Medulla oblongata (tissue), 1 donor: Measurements from ENCODE around the gene A4GNT.
"Not testable (repeated sequence)": the region's sequence is repeated elsewhere in the genome, so short reads cannot be mapped to it uniquely, and the experiment has no call there.

Experiments used
- DNase-seq: peaks from one replicate; pipeline ENCODE4 v3.0.0-alpha.2; 2015; ENCODE audit errors: extremely low spot score

Gene A4GNT

DNA sequence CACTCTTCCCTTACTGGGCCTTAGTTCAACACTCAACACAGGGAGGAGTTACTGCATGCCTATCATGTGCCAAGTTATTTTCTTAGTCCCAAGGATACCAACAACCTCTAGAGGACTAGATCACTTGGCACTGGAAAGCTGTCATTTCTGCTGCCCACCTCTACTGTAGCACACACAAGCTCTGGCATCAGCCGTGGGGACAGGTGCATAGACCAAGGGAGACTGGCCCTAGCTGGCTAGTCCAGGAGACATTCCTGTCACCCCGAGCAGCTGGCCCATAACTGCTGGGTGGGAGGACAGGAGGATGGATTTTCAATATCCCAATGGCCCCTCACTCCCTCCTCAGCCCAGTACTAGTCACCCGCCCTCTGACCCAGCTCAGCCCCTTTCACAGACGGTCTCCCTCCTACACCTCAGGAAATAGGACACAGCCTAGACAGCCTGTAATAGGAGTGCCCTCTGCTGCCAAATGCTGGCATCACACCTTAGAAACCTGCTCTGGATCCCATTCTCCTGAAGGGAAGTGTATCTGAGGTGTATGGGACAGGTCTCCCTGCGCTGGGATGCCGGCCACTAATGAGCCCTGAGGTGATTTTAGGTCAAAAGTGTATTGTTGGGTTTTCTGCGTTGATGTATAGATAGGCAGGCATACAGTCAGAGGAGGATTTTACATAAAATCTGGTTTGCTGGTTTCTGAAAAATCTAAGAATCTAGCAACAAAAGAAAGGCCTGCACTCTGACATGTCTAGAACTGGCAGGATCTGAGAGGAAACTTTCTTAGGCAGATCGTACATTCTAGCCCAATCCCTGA, 13.4 kb downstream of the A4GNT start:
- DNase-seq = peak; percentile 74

- DNase-seq = peak; percentile 60
Observed at GRCh38 chr3:138114988-138115971, 16.9 kb downstream of the A4GNT start, which contains the start of gene DZIP1L. DZIP1L (minus strand) TSS chr3:138115608; CDS start chr3:138103971, 11,637 bp downstream.

DNA sequence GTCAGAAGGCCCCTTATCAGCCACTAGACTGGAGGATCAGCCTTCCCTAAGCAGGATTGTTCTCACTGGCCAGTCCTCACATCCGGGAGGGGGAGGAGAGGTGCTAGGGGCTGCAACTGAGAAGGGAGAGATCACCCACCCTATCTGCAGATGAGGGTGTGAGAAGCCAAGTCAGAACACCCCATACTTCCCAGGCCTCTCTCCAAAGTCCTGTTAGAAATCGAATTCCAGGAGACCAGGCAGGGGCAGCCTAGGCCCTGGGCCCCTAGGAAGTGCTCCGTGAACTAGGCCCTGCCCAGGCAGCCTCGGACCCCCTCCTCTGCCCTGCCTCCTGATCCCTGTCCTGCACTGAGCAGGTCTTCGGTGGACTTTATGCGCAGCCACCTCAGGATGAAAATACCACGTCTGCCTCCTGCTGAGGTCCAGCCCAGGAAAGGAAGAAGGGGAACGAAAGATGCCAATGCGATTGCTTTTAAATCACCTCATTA, 17.7 kb downstream of the A4GNT start:
- DNase-seq = no peak

DNA sequence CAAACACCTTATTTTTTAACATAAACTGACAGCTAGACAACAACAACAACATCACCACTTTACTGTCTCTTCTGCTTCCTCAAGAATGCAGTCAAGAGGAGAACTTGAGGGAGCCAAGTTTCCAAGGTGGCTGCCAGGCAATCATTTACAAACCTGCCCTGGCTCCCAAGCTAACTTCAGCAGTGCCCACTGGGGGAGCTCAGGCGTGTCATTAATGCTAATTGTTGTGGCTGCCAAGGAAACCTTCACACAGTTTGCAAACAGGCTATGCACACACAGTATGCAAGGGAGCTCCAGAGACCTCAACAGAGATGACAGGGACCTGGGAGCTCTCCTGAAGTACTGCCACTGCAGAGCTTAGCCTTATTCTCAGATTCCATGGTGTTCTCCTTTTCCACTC, 18.9 kb downstream of the A4GNT start:
- DNase-seq = no peak

DNA sequence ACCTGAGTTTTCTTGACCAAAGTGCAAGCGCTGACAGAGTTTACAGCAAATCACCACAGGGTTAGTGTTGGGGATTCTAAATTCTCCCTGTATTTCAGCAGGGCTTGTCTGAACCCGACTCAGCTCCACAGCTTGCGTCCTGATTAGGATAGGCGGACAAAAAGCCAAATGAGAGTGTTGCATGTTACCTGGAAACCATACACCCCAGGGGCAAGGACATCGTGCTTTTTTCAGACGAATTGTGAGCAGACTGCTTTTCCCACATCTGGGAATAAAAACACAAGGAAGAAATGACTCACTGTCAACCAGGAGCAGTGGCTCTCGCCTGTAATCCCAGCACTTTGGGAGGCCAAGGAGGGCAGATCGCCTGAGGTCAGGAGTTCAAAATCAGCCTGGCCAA, 19.8 kb downstream of the A4GNT start:
- DNase-seq = no peak

DNA sequence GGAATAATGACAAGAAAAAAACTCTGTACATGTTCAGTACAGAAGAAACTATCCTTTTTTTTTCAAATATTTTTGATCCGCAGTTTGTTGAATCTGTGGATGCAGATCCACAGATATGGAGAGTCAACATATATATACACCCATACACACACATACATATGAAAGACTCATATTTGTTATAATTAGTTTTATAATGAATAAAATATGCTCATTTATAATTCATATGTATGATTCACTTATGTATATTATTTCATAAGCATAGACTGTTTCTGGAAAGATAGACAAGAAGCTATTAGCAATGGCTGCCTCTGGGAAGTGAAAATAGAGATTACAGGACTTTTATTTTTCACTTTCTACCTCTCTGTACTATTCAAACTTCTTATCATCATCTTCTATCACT, 26.6 kb downstream of the A4GNT start:
- no peak for DNase-seq

- DNase-seq = no peak
Observed at GRCh38 chr3:138103466-138103865, 28.7 kb downstream of the A4GNT start.

DNA sequence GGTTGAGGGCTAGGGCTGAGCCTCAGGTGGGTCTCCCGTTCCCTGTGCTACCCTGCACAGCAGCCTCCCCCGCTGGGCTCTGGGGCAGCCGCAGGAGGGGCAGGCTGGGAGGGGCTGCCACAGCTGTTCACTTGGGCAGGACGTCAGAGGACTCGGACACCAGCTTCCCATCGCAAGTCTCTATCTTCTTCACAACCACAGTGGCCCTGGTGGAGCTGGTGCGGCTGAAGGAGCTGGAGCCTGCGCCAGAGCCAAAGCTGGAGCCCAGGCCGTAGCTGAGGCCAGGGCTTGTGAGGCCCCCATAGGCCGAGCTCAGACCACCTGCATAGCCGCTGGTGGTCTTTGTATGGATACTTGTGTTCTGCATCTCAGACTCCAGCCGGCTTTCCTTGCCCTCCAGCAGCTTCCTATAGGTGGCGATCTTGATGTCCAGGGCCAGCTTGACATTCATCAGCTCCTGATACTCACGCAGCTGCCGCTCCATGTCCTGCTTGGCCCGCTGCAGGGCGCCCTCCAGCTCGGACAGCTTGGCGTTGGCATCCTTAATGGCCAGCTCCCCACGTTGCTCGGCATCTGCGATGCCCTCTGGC, 30.7 kb downstream of the A4GNT start:
- not testable (repeated sequence) for DNase-seq

DNA sequence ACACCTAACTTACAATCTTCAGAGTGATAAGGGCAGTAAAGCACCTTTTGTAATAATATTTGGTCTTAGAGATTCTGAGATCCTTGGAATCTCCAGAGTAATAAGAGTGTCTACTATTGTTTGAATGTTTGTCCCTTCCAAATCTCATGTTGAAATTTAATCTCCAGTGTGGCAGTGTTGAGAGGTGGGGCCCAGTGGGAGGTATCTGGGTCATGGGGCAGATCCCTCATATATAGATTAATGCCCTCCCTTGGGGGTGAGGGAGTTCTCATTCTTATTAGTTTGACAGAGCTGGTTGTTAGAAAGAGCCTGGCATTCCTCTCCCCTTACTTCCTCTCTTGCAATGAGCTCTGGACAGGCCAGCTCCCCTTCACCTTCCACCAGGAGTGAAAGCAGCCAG, 32.8 kb downstream of the A4GNT start:
- no peak for DNase-seq

DNA sequence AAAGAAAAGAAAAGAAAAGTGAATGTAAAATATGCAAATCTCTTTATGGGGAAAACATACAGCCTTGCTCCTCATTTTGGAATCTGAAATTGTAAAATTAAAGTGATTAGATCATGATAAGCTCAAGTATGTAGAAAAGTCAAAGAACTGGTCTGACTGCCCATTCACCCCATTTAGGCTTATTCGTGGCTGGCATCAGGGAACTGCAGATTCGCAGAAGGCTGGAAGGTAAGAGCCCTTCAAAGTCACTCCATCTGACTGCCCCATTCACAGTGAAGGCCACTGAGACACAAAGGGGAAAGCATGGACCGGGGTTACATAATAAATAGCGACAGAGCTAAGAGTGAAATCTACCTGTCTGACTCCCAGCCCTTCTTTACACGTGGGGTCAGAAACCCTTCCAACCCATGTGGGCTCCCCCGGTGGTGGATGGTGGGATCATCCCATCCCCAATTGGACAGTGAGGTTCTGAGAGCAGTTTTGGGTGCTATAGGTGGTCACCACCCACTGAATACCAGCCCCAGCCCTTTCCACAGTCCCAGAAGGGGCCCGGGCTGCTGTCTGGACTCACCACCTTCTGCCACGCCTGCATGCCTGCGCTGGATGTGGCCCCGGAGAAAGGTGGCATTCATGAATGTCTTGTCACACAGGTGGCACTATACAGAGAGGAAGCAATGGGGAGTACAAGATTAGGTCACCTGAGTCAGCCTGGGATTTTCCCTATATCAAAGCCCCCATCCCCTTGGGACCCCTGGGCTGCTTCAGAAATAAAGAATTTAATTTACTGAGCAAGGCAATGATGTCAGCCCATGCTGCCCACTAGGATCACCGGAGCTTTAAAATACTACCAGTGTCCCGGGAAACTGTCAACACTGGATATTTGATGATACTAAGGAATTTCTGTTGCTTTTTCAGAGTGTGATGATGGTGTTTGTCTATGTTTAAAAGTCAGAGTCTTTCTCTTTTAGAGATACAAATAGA, 34.7 kb downstream of the A4GNT start:
- no peak for DNase-seq

DNA sequence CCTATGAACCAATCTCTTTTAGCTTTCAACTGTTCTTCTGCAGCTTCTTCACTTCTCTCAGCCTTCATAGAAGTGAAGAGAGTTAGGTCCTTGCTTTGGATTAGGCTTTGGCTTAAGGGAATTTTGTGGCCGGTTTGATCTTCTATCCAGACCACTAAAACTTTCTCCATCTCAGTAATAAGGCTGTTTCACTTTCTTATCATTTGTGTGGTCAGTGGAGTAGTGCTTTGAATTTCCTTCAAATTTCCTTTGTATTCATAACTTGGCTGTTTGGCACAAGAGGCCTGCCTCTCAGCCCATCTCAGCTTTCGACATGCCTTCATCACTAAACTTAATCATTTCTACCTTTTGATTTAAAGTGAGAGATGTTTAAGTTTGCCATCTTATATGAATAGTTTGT, 38.5 kb downstream of the A4GNT start:
- no peak for DNase-seq

DNA sequence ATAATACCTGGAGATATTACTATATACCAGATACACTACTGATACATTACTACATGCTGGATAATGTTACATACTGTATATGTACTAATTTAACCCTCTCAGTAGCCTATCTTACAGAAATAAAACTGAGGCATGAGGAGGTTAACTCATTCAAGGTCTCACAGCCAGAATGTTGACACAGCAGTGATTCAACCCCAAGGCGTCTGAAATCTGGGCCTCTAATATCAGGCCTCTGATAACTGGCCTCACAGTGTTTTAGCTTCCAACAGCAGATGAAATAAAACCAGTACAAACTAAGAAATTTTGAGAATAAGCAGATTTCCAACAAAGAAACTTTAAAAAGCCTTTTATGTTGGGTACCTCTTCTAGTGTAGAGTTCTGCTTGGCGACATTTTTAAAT, 40.2 kb downstream of the A4GNT start:
- DNase-seq = no peak

GRCh38 chr3:138089091-138089490, 43.1 kb downstream of the A4GNT start:
- no peak for DNase-seq

- not testable (repeated sequence) for DNase-seq
Observed at GRCh38 chr3:138085745-138086144, 46.4 kb downstream of the A4GNT start.

GRCh38 chr3:138084196-138084595, 48.0 kb downstream of the A4GNT start:
- DNase-seq = no peak

GRCh38 chr3:138082992-138083386, 49.2 kb downstream of the A4GNT start:
- no peak for DNase-seq

- peak; percentile 8 for DNase-seq
Observed at GRCh38 chr3:138082085-138082991, 49.9 kb downstream of the A4GNT start.

GRCh38 chr3:138081371-138082084, 50.7 kb downstream of the A4GNT start:
- DNase-seq = no peak

GRCh38 chr3:138079901-138080300, 52.3 kb downstream of the A4GNT start:
- DNase-seq = no peak
